ENCODE measurements around the gene CCDC33.

The CCDC33 gene

GRCh38 chr15:74291101-74292071 lies 55.3 kb downstream of the CCDC33 start (continued):
- TF ChIP-seq ZBTB20 (tag by site-specific recombination; IDR thresholded peaks at IDR 0.05) = no peak; the same call in 1 of the 2 replicates
- peak; percentile 91 for TF ChIP-seq EGR2 (tag by site-specific recombination; IDR thresholded peaks at IDR 0.05; ENCODE audit: low read depth)
- TF ChIP-seq ZNF830 (tag by site-specific recombination; IDR thresholded peaks at IDR 0.05; ENCODE audit: low read depth) = no peak
- no peak; the same call in 1 of the 2 replicates for TF ChIP-seq YY1 (tag by site-specific recombination; IDR thresholded peaks at IDR 0.05)
- TF ChIP-seq ZBTB44 (tag by site-specific recombination; IDR thresholded peaks at IDR 0.05) = peak; percentile 59
- no peak for TF ChIP-seq ZNF488 (tag by site-specific recombination; IDR thresholded peaks at IDR 0.05)
- no peak; the same call in 1 of the 2 replicates for TF ChIP-seq TSHZ1 (tag by site-specific recombination; IDR thresholded peaks at IDR 0.05; ENCODE audit: borderline replicate concordance)
- no peak for TF ChIP-seq ZFP41 (tag by site-specific recombination; IDR thresholded peaks at IDR 0.05; ENCODE audit: borderline replicate concordance)
- 0 out of 2 replicates have a peak, but pooled peaks have one; percentile 72 for TF ChIP-seq ZNF639 (tag by site-specific recombination; IDR thresholded peaks at IDR 0.05)
- TF ChIP-seq ZNF2 (tag by site-specific recombination; IDR thresholded peaks at IDR 0.05) = peak; percentile 88
- 0 out of 2 replicates have a peak, but pooled peaks have one; percentile 26 for TF ChIP-seq PRDM10 (tag by site-specific recombination; IDR thresholded peaks at IDR 0.05)
- no peak for TF ChIP-seq ZNF513 (tag by site-specific recombination; IDR thresholded peaks at IDR 0.05)
- TF ChIP-seq ZNF791 (tag by site-specific recombination; IDR thresholded peaks at IDR 0.05) = no peak
- TF ChIP-seq ZNF354C (tag by site-specific recombination; IDR thresholded peaks at IDR 0.05; ENCODE audit: borderline replicate concordance, low read depth) = no peak
- TF ChIP-seq HOXA7 (CRISPR knock-in tag; IDR thresholded peaks at IDR 0.05; ENCODE audit: borderline replicate concordance) = no peak
- TF ChIP-seq ZNF701 (tag by site-specific recombination; IDR thresholded peaks at IDR 0.05) = no peak
- no peak for TF ChIP-seq ZNF571 (tag by site-specific recombination; IDR thresholded peaks at IDR 0.05)
- TF ChIP-seq ZNF626 (tag by site-specific recombination; IDR thresholded peaks at IDR 0.05) = no peak
- TF ChIP-seq ZNF184 (tag by site-specific recombination; IDR thresholded peaks at IDR 0.05) = peak; percentile 83
- TF ChIP-seq ZNF692 (tag by site-specific recombination; IDR thresholded peaks at IDR 0.05) = peak; percentile 64; the same call in 1 of the 2 replicates
- 0 out of 2 replicates have a peak, but pooled peaks have one; percentile 11 for TF ChIP-seq ZNF623 (tag by site-specific recombination; IDR thresholded peaks at IDR 0.05)
- TF ChIP-seq ZSCAN16 (tag by site-specific recombination; IDR thresholded peaks at IDR 0.05) = no peak
- TF ChIP-seq SETDB1 (IDR thresholded peaks at IDR 0.05; ENCODE audit: insufficient read length, low read length) = no peak
- no peak for TF ChIP-seq BCL11A (tag by site-specific recombination; IDR thresholded peaks at IDR 0.05; ENCODE audit: low read depth)
